GM19452 (cell line): Measurements from ENCODE around the gene NECTIN1.

ENCODE experiments used
- ATAC-seq: cut with Tn5 transposase; IDR thresholded peaks from one replicate; pipeline ENCODE4 v1.9.1; 2021; ENCODE audit not compliant: unreplicated experiment

The NECTIN1 gene

GRCh38 chr11:119755356-119756071 lies 26.5 kb upstream of the NECTIN1 start:
- no peak for ATAC-seq

- no peak for ATAC-seq
Observed at GRCh38 chr11:119754656-119755355, 25.8 kb upstream of the NECTIN1 start.

GRCh38 chr11:119754199-119754598 lies 25.2 kb upstream of the NECTIN1 start:
- ATAC-seq = no peak

GRCh38 chr11:119752946-119753345 lies 23.9 kb upstream of the NECTIN1 start:
- ATAC-seq = no peak

GRCh38 chr11:119752345-119752871 lies 23.4 kb upstream of the NECTIN1 start:
- ATAC-seq = peak; percentile 42

- no peak for ATAC-seq
Observed at GRCh38 chr11:119750056-119750455, 21.1 kb upstream of the NECTIN1 start.

- ATAC-seq = no peak
Observed at GRCh38 chr11:119749006-119749565, 20.1 kb upstream of the NECTIN1 start.

GRCh38 chr11:119747868-119748660 lies 19.1 kb upstream of the NECTIN1 start:
- no peak for ATAC-seq

- ATAC-seq = no peak
Observed at GRCh38 chr11:119745776-119746535, 17.0 kb upstream of the NECTIN1 start.

GRCh38 chr11:119745112-119745511 lies 16.1 kb upstream of the NECTIN1 start:
- no peak for ATAC-seq

- no peak for ATAC-seq
Observed at GRCh38 chr11:119744577-119744976, 15.6 kb upstream of the NECTIN1 start.

GRCh38 chr11:119743006-119743405 lies 14.0 kb upstream of the NECTIN1 start:
- no peak for ATAC-seq

GRCh38 chr11:119742263-119742861 lies 13.4 kb upstream of the NECTIN1 start:
- ATAC-seq = no peak

- no peak for ATAC-seq
Observed at GRCh38 chr11:119741369-119742262, 12.6 kb upstream of the NECTIN1 start.

GRCh38 chr11:119739975-119740374 lies 11.0 kb upstream of the NECTIN1 start:
- ATAC-seq = no peak

- no peak for ATAC-seq
Observed at GRCh38 chr11:119739021-119739703, 10.2 kb upstream of the NECTIN1 start.

GRCh38 chr11:119738059-119738439 lies 9.0 kb upstream of the NECTIN1 start:
- ATAC-seq = no peak

- no peak for ATAC-seq
Observed at GRCh38 chr11:119737366-119738058, 8.5 kb upstream of the NECTIN1 start.
